Bronchial epithelial cell (primary cell): ENCODE results near the gene PRKCQ. TPM values are rescaled to one million over a fixed set of nuclear protein-coding genes. Genes with fewer than 3 reads are reported as not detected.
"Not testable (repeated sequence)": the region's sequence is repeated elsewhere in the genome, so short reads cannot be mapped to it uniquely, and the experiment has no call there.

ENCODE experiments used
- DNase-seq: peaks from one replicate; pipeline ENCODE4 v3.0.0-alpha.2; 2010; ENCODE audit warnings: low read depth
- FAIRE-seq: peaks from 2 replicates; lab custom pipeline; 2011; peaks lifted over from hg19 to GRCh38; lab: Jason Lieb, UNC
- H3K27me3 ChIP-seq: 2 replicates; pipeline ENCODE4 v1.5.1; 2011; ENCODE audit warnings: low read length; ENCODE audit not compliant: control insufficient read depth, insufficient read depth
- H3K36me3 ChIP-seq: 2 replicates; pipeline ENCODE4 v1.5.1; 2011; ENCODE audit warnings: low read length; ENCODE audit not compliant: control insufficient read depth, insufficient read depth
- H3K4me3 ChIP-seq: 2 replicates; pipeline ENCODE4 v1.5.1; 2011; ENCODE audit warnings: mild to moderate bottlenecking, low read depth, low read length, control low read depth
- CTCF ChIP-seq: IDR thresholded peaks from 2 replicates; pipeline ENCODE4 v1.5.1; 2011; ENCODE audit warnings: mild to moderate bottlenecking, moderate library complexity, low read length, control low read depth, inconsistent platforms; ENCODE audit not compliant: insufficient read depth, severe bottlenecking
- total RNA-seq: library from RNA; depleted of rRNA; stranded (reverse); fragments of >200 nt; gene quantifications from 2 replicates; pipeline ENCODE4 v1.2.1, GENCODE V29; 2014

The PRKCQ gene
- total RNA-seq, 1 donor from 2014 or later, result 2.1 TPM

GRCh38 chr10:6588845-6589244 is 8.8 kb upstream of the PRKCQ start:
- FAIRE-seq, result no peak
- Histone ChIP-seq H3K4me3 (no peak overlapping the region), H3K36me3 (no peaks in the 10 kb centered on the region), H3K27me3 (no peaks in the 10 kb centered on the region)
- TF ChIP-seq CTCF, result no peak
- DNase-seq, result no peak

DNA sequence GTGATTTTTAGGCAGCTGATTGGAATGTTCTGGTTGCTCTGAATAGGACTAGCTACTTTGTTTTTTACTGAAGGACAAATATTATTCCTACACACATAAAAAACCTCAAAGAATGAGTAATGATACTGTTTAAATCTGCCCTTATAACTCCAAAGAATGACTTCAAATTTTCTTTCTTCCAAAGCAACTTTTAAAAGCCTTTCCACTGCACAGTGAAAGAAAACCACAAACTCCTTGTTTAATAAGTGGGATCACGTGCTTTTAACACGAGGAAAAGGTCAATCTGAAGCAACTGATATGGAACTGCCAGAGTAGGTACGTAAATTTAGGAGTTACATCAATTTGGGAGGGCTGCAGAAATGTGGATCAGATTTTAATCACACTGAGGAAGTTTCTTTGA is 8.0 kb upstream of the PRKCQ start:
- no peaks in the 10 kb centered on the region for H3K27me3 ChIP-seq
- FAIRE-seq, result peak; percentile 13
- no peak for TF ChIP-seq CTCF
- DNase-seq, result no peak
- no peak overlapping the region for H3K4me3 ChIP-seq
- H3K36me3 ChIP-seq, result no peaks in the 10 kb centered on the region

- H3K36me3 ChIP-seq, result no peaks in the 10 kb centered on the region
- DNase-seq, result no peak
- FAIRE-seq, result no peak
- no peak for TF ChIP-seq CTCF
- H3K27me3 ChIP-seq, result no peaks in the 10 kb centered on the region
- no peak overlapping the region for H3K4me3 ChIP-seq
Measured at GRCh38 chr10:6586501-6586900, 6.4 kb upstream of the PRKCQ start.

GRCh38 chr10:6583447-6583846 is 3.4 kb upstream of the PRKCQ start:
- no peak for FAIRE-seq

DNA sequence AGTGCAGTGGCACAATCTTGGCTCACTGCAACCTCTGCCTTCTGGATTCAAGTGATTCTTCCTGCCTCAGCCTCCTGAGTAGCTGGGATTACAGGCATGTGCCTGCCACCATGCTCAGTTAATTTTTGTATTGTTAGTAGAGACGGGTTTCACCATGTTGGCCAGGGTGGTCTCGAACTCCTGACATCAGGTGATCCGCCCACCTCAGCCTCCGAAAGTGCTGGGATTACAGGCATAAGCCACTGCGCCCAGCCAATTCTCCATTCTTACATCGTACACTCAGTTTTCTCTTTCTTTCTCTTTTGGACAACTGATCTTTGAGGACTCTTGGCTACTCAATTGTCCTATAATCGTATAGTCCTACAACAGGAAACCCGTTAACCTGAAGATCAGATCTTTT is 2.8 kb upstream of the PRKCQ start:
- H3K4me3 ChIP-seq, FAIRE-seq, H3K36me3 ChIP-seq, H3K27me3 ChIP-seq, DNase-seq: not testable (repeated sequence)

More at GRCh38 chr10:6583447-6583846, 3.4 kb upstream of the PRKCQ start:
- no peaks in the 10 kb centered on the region for H3K27me3 ChIP-seq
- no peak for TF ChIP-seq CTCF
- no peak for DNase-seq
- no peak overlapping the region for H3K4me3 ChIP-seq
- H3K36me3 ChIP-seq, result no peaks in the 10 kb centered on the region

DNA sequence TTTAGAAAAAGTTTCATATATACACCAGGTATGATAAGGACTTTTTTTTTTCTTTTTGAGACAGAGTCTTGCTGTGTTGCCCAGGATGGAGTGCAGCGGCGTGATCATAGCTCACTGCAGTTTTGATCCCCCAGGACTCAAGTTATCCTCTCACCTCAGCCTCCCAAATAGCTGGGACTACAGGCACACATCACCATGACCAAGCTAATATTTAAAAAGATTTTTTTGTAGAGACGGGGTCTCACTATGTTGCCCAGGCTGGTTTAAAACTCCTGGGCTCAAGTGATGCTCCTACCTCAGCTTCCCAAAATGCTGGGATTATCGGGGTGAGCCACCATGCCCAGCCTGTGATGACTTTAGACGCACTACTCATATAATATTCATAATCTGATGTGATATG is 2.2 kb upstream of the PRKCQ start:
- no peak for DNase-seq
- no peak for TF ChIP-seq CTCF

More for the DNA sequence above, 2.2 kb upstream of the PRKCQ start:
- H3K36me3 ChIP-seq, result no peaks in the 10 kb centered on the region
- H3K4me3 ChIP-seq, result no peak overlapping the region
- FAIRE-seq, result no peak
- no peaks in the 10 kb centered on the region for H3K27me3 ChIP-seq
